GM10847 (cell line): Measurements from ENCODE around the gene SSTR4.

ENCODE experiments used
- POLR2A ChIP-seq: IDR thresholded peaks from 2 replicates; pipeline ENCODE4 v1.6.1; 2011; ENCODE audit not compliant: insufficient read length; ENCODE audit errors: extremely low read depth

Gene SSTR4

GRCh38 chr20:23031346-23031745, 3.8 kb upstream of the SSTR4 start:
- TF ChIP-seq POLR2A, result no peak

GRCh38 chr20:23032056-23032749, 2.9 kb upstream of the SSTR4 start:
- no peak for TF ChIP-seq POLR2A

- no peak for TF ChIP-seq POLR2A
These were observed 2.4 kb upstream of the SSTR4 start for GRCh38 chr20:23032750-23033078.

- no peak for TF ChIP-seq POLR2A
These were observed 1.2 kb upstream of the SSTR4 start for GRCh38 chr20:23033918-23034317.

- TF ChIP-seq POLR2A, result no peak
These were observed 619 bp downstream of the SSTR4 start for GRCh38 chr20:23035731-23036130.

GRCh38 chr20:23036371-23036770, 1.3 kb downstream of the SSTR4 start:
- TF ChIP-seq POLR2A, result no peak

GRCh38 chr20:23037017-23037481, 1.9 kb downstream of the SSTR4 start:
- no peak for TF ChIP-seq POLR2A

GRCh38 chr20:23039136-23039875, 4.2 kb downstream of the SSTR4 start:
- no peak for TF ChIP-seq POLR2A

- TF ChIP-seq POLR2A, result no peak
These were observed 4.9 kb downstream of the SSTR4 start for GRCh38 chr20:23039885-23040508.

GRCh38 chr20:23042270-23042669, 7.2 kb downstream of the SSTR4 start:
- TF ChIP-seq POLR2A, result no peak

GRCh38 chr20:23043376-23043775, 8.3 kb downstream of the SSTR4 start:
- TF ChIP-seq POLR2A, result no peak

- TF ChIP-seq POLR2A, result no peak
These were observed 11.3 kb downstream of the SSTR4 start for GRCh38 chr20:23046431-23046830.

GRCh38 chr20:23047001-23047737, 12.1 kb downstream of the SSTR4 start:
- no peak for TF ChIP-seq POLR2A

GRCh38 chr20:23047738-23048214, 12.7 kb downstream of the SSTR4 start:
- no peak for TF ChIP-seq POLR2A
